SW 1271 (cell line): ENCODE data around the gene CRISPLD2.

Experiments used
- DNase-seq, 2 experiments: peaks; one replicate each; lab custom pipeline; 2025; lab: John Stamatoyannopoulos, UW

CRISPLD2 gene

DNA sequence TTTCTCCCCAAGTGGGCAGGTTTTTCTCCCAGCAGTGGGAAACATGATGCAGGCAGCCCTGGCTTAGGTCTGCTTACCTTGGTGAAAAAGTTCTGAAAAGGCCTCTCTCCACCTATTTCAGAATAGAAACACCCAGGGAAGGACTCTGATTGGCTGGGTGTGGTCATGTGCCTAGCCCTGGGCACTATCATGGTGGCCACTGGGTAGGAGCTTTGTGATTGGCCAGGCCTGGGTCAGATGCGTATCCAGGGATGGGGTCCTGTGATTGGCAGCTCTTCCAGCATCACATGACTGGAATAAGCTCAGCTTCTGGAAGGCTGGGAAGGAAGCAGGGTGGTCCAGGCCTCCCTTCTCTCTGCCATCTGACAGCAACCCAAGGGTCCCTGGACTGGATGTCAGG, 138.0 kb downstream of the CRISPLD2 start:
- DNase-seq, result no peak
